A673 (cell line): ENCODE measurements around the gene DNM1. TPM values are rescaled to one million over a fixed set of nuclear protein-coding genes. Genes with fewer than 3 reads are reported as not detected.
A peak's percentile ranks its signal among the peaks of the same experiment; 100 is the strongest.

Source experiments
- BruUV-seq: library from RNA; stranded (reverse); fragments of 400-500 nt; replicated peaks from 2 replicates; lab custom pipeline; 2021; lab: Mats Ljungman, UMichigan
- CTCF ChIA-PET: fragments of 300-600 bp; sonication (Branson Sonifier 250); formaldehyde crosslinking; loops from one replicate; lab custom pipeline; 2022; ENCODE audit warnings: antibody characterized with exemption; lab: Charles Lee
- POLR2A ChIA-PET: fragments of 300-600 bp; sonication (Branson Sonifier 250); formaldehyde crosslinking; loops from one replicate; lab custom pipeline; 2022; ENCODE audit warnings: antibody characterized with exemption; ENCODE audit not compliant: low non-redundant PET; lab: Charles Lee
- DNase-seq: peaks from one replicate; pipeline ENCODE4 v3.0.0-alpha.2; 2015; ENCODE audit warnings: low spot score
- H3K27ac ChIP-seq: fragments of 200-600 bp; sonication (generic); 2 replicates; pipeline ENCODE4 v1.5.1; 2016; ENCODE audit warnings: mixed run types, low read depth, mild to moderate bottlenecking, mixed read lengths, antibody characterized with exemption, low read length; ENCODE audit not compliant: poor library complexity, severe bottlenecking
- H3K27me3 ChIP-seq: fragments of 200-600 bp; sonication (generic); replicated peaks from 2 replicates; pipeline ENCODE4 v1.6.1; 2017; ENCODE audit warnings: mixed run types, low read depth, mild to moderate bottlenecking, mixed read lengths, antibody characterized with exemption, low read length; ENCODE audit not compliant: insufficient read depth, poor library complexity
- H3K36me3 ChIP-seq: fragments of 200-600 bp; sonication (generic); 2 replicates; pipeline ENCODE4 v1.6.1; 2016; ENCODE audit warnings: mixed run types, mild to moderate bottlenecking, mixed read lengths, antibody characterized with exemption, low read length; ENCODE audit not compliant: insufficient read depth, poor library complexity, severe bottlenecking
- H3K4me1 ChIP-seq: fragments of 200-600 bp; sonication (generic); 2 replicates; pipeline ENCODE4 v1.6.1; 2017; ENCODE audit warnings: mixed run types, mild to moderate bottlenecking, mixed read lengths, antibody characterized with exemption, low read length; ENCODE audit not compliant: insufficient read depth, poor library complexity, severe bottlenecking
- H3K4me3 ChIP-seq: fragments of 200-600 bp; sonication (generic); 2 replicates; pipeline ENCODE4 v1.5.1; 2016; ENCODE audit warnings: low read depth, mixed run types, mild to moderate bottlenecking, mixed read lengths, low read length; ENCODE audit not compliant: poor library complexity, severe bottlenecking
- H3K9me3 ChIP-seq: fragments of 200-600 bp; sonication (generic); 2 replicates; pipeline ENCODE4 v1.6.1; 2016; ENCODE audit warnings: mixed run types, low read depth, mild to moderate bottlenecking, mixed read lengths, antibody characterized with exemption, low read length; ENCODE audit not compliant: poor library complexity, severe bottlenecking
- EZH2 ChIP-seq: fragments of 200-600 bp; sonication (generic); IDR thresholded peaks from 2 replicates; pipeline ENCODE4 v1.6.1; 2017; ENCODE audit warnings: borderline replicate concordance, low read depth, mild to moderate bottlenecking, mixed read lengths, antibody characterized with exemption, low read length; ENCODE audit not compliant: poor library complexity, severe bottlenecking
- intact Hi-C: fragments of 100-400 bp; cut with micrococcal nuclease; formaldehyde crosslinking; loops from one replicate; pipeline ENCODE4 v1.10.0; 2022; ENCODE audit not compliant: unreplicated experiment
- total RNA-seq: library from RNA; stranded (reverse); gene quantifications from 2 replicates; pipeline ENCODE4 v1.2.3, GENCODE V29; 2021
- TF ChIP-seq, protein P1 (sequence below): fragments of 300-800, 200-600 bp; sonication (generic); conservative IDR thresholded peaks from 2 replicates; pipeline ENCODE4 v1.5.1; 2017; ENCODE audit warnings: low read depth, mild to moderate bottlenecking, antibody characterized with exemption, low read length, moderate library complexity, mixed read lengths

The DNM1 gene
- total RNA-seq, 1 experiment from 2014 or later = 7.6 TPM

DNA sequence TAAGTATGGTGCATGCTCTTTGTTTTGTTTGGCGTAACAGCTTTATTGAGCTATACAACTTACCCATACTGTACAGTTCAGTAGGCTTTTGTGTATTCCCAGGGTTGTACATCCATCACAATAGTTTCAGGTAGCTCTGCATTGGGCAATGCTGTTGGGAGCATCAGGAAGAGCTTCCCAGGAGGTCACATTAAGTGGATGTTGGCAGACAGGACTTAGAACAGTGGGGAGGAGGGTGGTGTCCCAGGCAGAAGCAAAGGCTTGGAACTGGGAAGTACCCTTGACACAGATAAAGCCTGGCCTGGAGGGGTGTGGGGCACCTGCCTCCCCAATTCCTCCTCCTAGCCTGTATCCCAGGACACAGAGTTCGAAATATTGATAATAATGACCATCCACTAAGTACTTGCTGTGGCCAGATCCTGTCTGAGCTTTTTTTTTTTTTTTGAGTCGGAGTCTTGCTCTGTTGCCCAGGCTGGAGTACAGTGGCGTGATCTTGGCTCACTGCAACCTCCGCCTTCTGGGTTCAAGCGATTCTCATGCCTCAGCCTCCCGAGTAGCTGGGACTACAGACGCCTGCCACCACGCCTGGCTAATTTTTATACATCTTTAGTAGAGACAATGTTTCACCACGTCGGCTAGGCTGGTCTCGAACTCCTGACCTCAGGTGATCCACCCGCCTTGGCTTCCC is 41.8 kb upstream of the DNM1 start:
- POLR2A ChIA-PET = interaction anchor here (0.7 kb wide), 1 partner anchor 427 kb away, joined by 6 read pairs; the partner anchor contains the start of gene TOR2A
- no TSS peak for BruUV-seq
- intact Hi-C loops = no loop called here
- CTCF ChIA-PET = interaction anchor here (0.6 kb wide), 1 partner anchor 575 kb away, joined by 5 read pairs; no protein-coding TSS in a partner anchor
- H3K9me3 ChIP-seq = no peaks in the 10 kb centered on the region
- no peak for TF ChIP-seq EZH2
- TF ChIP-seq, protein P1, sequence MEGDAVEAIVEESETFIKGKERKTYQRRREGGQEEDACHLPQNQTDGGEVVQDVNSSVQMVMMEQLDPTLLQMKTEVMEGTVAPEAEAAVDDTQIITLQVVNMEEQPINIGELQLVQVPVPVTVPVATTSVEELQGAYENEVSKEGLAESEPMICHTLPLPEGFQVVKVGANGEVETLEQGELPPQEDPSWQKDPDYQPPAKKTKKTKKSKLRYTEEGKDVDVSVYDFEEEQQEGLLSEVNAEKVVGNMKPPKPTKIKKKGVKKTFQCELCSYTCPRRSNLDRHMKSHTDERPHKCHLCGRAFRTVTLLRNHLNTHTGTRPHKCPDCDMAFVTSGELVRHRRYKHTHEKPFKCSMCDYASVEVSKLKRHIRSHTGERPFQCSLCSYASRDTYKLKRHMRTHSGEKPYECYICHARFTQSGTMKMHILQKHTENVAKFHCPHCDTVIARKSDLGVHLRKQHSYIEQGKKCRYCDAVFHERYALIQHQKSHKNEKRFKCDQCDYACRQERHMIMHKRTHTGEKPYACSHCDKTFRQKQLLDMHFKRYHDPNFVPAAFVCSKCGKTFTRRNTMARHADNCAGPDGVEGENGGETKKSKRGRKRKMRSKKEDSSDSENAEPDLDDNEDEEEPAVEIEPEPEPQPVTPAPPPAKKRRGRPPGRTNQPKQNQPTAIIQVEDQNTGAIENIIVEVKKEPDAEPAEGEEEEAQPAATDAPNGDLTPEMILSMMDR = no peak
- peak overlapping the region; percentile 58 for H3K4me3 ChIP-seq
- no peak overlapping the region for H3K27ac ChIP-seq
- DNase-seq = no peak
- H3K36me3 ChIP-seq = peaks cover 21% of the 10 kb centered on the region
- no peaks in the 10 kb centered on the region for H3K27me3 ChIP-seq
- peaks cover 7% of the 10 kb centered on the region for H3K4me1 ChIP-seq

DNA sequence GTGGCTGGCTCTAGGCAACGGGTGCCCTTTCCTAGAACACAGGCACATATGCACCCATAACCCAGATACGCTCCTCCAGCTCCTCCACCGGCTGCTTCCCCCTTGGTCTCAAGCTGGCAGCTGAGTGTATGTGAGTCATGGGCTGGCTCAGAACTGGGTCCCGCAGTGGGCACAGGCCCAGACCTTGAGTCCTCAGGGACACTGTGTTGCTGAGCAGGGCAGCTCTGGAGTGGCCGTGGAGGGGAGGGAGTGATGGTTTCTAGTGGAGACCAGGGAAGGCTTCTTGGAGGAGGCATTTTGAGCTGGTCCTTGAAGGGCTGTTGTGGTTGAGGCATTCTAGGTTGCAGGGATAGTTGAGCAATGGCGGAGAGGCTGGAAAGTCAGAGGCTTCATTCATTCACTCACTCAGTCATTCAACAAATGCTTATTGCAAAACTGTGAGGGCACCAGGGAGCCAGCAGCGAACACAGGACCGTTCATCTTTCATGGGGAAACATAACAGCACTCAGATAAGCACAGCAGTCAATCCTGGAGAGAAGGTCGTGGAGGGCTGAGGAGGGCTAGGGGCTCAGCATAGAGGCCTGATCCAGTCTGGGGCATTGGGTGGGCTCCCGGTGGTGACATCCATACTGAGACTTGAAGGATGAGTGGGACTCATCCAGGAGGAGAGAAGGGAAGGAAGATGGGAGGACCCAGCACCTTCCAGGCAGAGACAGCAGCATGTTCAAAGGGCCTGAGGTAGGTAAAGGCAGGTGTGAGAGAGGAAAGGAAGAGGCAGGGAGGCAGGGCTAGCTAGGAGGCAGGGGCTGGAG is 40.8 kb upstream of the DNM1 start:
- peaks cover 32% of the 10 kb centered on the region for H3K36me3 ChIP-seq
- ChIA-PET POLR2A (interaction anchor here (0.7 kb wide), 1 partner anchor 428 kb away, joined by 6 read pairs; the partner anchor contains the start of gene TOR2A), CTCF (interaction anchor here (0.6 kb wide), 1 partner anchor 576 kb away, joined by 5 read pairs; no protein-coding TSS in a partner anchor)
- H3K4me1 ChIP-seq = peaks cover 7% of the 10 kb centered on the region
- intact Hi-C loops = no loop called here
- no peak overlapping the region for H3K27ac ChIP-seq
- H3K27me3 ChIP-seq = no peaks in the 10 kb centered on the region
- no peak overlapping the region for H3K4me3 ChIP-seq
- no TSS peak for BruUV-seq
- H3K9me3 ChIP-seq = no peaks in the 10 kb centered on the region
- TF ChIP-seq EZH2 = no peak
- DNase-seq = no peak

DNA sequence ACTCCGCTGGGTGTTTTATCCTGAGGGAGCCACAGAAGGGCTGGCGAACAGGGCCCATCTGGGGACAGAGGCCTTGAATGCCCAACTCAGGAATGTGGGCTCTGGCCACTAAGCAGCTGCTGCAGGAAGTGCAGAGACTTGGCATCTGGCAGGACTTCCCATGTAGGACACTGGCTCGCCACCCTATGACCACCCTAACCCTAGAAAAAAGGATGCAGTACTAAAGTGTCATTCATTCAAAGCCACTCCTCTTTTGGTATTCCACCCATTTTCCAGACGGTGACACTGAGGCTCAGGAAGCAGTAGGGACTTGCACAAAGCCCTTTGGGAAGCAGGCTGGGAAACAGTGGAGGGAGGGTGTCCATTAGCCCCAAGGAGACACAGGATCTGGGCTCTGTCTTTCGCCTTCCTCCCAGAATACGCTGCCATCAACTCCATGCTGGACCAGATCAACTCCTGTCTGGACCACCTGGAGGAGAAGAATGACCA is 40.1 kb upstream of the DNM1 start:
- H3K27me3 ChIP-seq = no peaks in the 10 kb centered on the region
- peaks cover 32% of the 10 kb centered on the region for H3K36me3 ChIP-seq
- intact Hi-C loops = no loop called here
- BruUV-seq = no TSS peak
- peaks cover 7% of the 10 kb centered on the region for H3K4me1 ChIP-seq
- ChIA-PET CTCF (no interaction called here), POLR2A (no interaction called here)
- no peak overlapping the region for H3K4me3 ChIP-seq
- no peak for TF ChIP-seq EZH2
- TF ChIP-seq, protein P1 = no peak
- no peak for DNase-seq
- no peaks in the 10 kb centered on the region for H3K9me3 ChIP-seq
- no peak overlapping the region for H3K27ac ChIP-seq
